Urinary bladder (tissue), 4 donors: ENCODE results near the gene DTNBP1. TPM values are rescaled to one million over a fixed set of nuclear protein-coding genes. Genes with fewer than 3 reads are reported as not detected.

Experiments used
- DNase-seq: peaks from one replicate; pipeline ENCODE4 v3.0.0-alpha.2; 2015; ENCODE audit errors: extremely low spot score
- H3K27ac ChIP-seq: one replicate; pipeline ENCODE4 v1.5.1; 2013; ENCODE audit warnings: low read depth, mild to moderate bottlenecking, moderate library complexity
- H3K36me3 ChIP-seq: one replicate; pipeline ENCODE4 v1.6.1; 2013; ENCODE audit warnings: mild to moderate bottlenecking, moderate library complexity; ENCODE audit not compliant: insufficient read depth
- H3K4me1 ChIP-seq: one replicate; pipeline ENCODE4 v1.6.1; 2013; ENCODE audit warnings: mild to moderate bottlenecking, moderate library complexity; ENCODE audit not compliant: insufficient read depth
- H3K4me3 ChIP-seq: one replicate; pipeline ENCODE4 v1.5.1; 2013; ENCODE audit warnings: low read depth, low read length
- WGBS: extraction: QIAGEN DNeasy Blood & Tissue Kit; methylation state at CpG from one replicate; pipeline ENCODE4 v1.1.7; 2013; 5-methylcytosine and 5-hydroxymethylcytosine counted together
- polyA plus RNA-seq: library from polyadenylated mRNA; stranded (reverse); fragments of 200-250 nt; gene quantifications from one replicate; pipeline ENCODE4 v1.2.3, GENCODE V29; 2013
- total RNA-seq: library from RNA; depleted of rRNA; stranded (reverse); fragments of >200 nt; gene quantifications from one replicate; pipeline ENCODE4 v1.2.3, GENCODE V29; 2014
- donor health status: healthy with polysubstance abuse.
- donor health status: healthy.

The DTNBP1 gene
- total and polyA plus RNA-seq, 2 donors, result 5.0 to 23.3 TPM

DNA sequence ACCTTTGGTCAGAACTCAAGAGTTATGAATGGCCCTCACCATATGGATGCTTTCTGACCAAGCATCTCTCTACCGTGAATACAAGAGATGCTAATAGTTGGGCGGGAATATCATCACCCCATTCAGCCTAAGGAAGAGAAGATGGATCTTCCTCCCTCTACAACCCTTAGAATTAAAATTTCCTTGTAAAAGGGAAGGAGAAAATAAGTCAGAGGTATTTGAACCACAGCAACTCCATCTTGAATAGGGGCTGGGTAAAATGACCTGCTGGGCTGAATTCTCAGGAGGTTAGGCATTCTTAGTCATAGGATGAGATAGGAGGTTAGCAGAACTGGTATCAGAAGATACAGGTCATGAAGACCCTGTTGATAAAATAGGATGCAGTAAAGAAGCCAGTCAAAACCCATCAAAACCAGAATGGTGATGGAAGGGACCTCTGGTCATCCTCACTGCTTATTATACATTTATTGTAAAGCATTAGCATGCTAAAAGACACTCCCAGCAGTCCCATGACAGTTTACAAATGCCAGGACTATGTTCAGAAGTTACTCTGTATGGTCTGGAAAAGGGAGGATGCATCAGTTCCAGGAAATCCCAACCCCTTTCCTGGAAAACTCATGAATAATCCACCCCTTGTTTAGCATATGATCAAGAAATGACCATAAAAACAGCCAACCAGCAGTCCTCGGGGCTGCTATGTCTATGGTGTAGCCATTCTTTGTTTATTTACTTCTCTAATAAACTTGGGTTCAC is 101.2 kb downstream of the DTNBP1 start:
- Histone ChIP-seq H3K36me3 (no peaks in the 10 kb centered on the region), H3K27ac (no peak overlapping the region), H3K4me1 (no peaks in the 10 kb centered on the region), H3K4me3 (no peak overlapping the region)
- no peak for DNase-seq
- 87% methylated on average over 3 of the region's 3 CpGs for WGBS

DNA sequence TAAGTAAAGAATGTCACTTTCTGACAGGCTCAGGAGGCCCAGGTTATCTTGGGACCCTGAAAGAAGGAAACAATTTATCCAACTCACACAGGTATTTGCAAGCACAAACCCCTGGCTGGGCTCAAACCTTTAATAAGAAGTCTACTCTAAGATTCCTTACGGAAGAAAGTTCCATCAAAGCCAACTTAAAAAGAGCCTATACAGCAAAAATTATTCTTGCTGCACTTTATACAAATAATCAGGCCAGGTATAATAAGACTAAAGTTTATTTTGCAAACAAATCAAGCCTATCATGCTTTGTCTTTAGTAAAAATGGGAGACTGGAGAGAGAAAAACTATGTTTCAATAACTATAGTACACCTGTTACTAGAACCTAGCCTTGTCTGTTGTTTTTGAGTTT is 102.1 kb downstream of the DTNBP1 start:
- Histone ChIP-seq H3K27ac (no peak overlapping the region), H3K4me3 (no peak overlapping the region), H3K4me1 (no peaks in the 10 kb centered on the region), H3K36me3 (no peaks in the 10 kb centered on the region)
- no peak for DNase-seq
- 100% methylated on average over 1 of the region's 1 CpG for whole genome bisulfite sequencing

GRCh38 chr6:15557174-15557573 is 105.7 kb downstream of the DTNBP1 start:
- no peak overlapping the region for H3K27ac ChIP-seq
- no peaks in the 10 kb centered on the region for H3K4me1 ChIP-seq
- DNase-seq, result no peak
- no peak overlapping the region for H3K4me3 ChIP-seq
- H3K36me3 ChIP-seq, result no peaks in the 10 kb centered on the region

DNA sequence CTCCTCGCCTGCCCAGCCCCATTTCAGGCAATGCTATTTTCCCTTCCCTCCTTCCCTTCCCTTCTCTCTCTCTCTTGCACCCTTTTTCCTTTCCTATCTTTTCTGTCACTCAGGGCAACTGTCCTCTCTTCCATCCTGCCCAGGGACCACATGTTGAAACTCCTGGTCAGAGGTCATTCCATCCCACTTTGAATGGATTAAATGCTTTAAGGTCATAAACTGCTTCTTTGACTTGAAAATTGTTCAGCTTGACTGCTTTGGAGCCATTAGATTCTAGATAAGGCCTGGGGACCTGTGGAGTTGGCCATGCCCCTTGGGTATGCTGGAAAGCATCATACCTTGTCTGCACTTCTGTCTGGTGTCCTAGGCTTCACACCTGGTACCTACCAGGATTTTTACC is 106.1 kb downstream of the DTNBP1 start:
- Histone ChIP-seq H3K36me3 (no peaks in the 10 kb centered on the region), H3K27ac (no peak overlapping the region), H3K4me1 (no peaks in the 10 kb centered on the region), H3K4me3 (no peak overlapping the region)
- DNase-seq, result no peak
- 100% methylated on average over 1 of the region's 1 CpG for WGBS

- Histone ChIP-seq H3K4me3 (no peak overlapping the region), H3K36me3 (no peaks in the 10 kb centered on the region), H3K27ac (no peak overlapping the region), H3K4me1 (no peaks in the 10 kb centered on the region)
- no peak for DNase-seq
- 91% methylated on average over 5 of the region's 5 CpGs for WGBS
Observed at GRCh38 chr6:15555101-15556038, 107.5 kb downstream of the DTNBP1 start.

DNA sequence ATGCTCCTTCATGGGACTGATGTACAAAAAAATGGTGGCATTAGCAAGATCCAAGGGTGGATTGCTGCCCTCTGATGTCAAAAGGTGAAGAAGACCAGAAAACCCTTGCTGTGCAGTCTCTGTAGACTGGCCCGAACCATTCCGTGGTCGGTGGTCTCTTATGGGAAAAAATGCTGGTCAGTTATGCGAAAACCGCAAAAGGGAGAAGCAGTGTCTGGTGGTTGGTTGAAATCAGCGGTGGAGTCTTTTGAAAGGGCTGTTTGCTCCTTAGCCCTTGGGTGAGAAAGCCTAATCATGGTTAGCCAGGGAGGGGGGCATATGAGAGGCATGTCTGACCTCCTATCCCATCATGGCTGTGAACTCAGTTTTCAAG is 108.1 kb downstream of the DTNBP1 start:
- Histone ChIP-seq H3K27ac (no peak overlapping the region), H3K4me1 (no peaks in the 10 kb centered on the region), H3K36me3 (no peaks in the 10 kb centered on the region), H3K4me3 (no peak overlapping the region)
- WGBS, result 98% methylated on average over 6 of the region's 6 CpGs
- DNase-seq, result no peak

DNA sequence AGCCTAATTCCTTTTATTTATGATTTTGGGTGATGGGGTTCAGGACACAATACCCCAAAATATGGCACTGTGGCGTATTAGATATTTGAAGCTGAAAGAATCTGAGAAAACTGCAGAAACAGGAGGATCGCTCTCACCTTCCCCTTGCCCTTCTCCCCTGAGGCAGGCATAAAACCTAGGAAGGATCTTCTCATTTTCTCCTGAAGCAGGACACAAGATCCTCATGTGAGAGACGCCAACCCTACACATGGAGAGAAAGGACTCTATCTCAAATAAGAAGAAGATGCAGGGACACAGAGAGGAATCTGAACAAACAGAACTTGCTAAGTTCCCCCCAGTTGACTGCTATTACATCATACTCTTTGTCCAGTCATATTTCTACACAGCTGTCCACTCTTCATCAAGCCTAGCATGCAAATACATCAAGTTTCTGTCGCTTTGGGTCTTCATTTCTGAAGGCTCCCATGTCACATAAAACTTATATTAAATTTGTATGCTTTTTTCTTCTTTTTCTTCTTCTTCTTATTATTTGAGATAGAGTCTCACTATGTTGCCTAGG is 109.0 kb downstream of the DTNBP1 start:
- Histone ChIP-seq H3K36me3 (no peaks in the 10 kb centered on the region), H3K4me1 (no peaks in the 10 kb centered on the region), H3K4me3 (no peak overlapping the region), H3K27ac (no peak overlapping the region)
- no peak for DNase-seq
- WGBS, result 98% methylated on average over 4 of the region's 4 CpGs

DNA sequence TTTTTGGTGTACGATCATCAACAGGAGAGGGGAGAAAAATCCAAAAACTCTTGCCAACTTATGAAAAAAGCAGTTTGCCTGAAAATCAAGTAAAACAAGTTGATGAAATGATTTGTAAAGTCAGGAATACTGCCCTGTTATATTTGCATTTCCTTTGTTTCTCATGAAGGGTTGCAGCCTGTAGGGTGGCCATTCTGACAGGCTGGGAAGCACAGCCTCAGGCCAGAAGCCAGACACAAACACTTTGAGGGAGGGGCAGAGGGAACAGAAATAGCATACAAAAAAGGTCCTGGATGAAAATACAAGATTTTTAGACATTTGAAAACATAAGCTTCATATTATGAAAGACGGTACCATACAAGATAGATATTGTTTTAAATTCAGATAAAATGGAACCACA is 109.8 kb downstream of the DTNBP1 start:
- DNase-seq, result no peak
- Histone ChIP-seq H3K4me3 (no peak overlapping the region), H3K27ac (no peak overlapping the region), H3K36me3 (no peaks in the 10 kb centered on the region), H3K4me1 (no peaks in the 10 kb centered on the region)
- 93% methylated on average over 2 of the region's 2 CpGs for WGBS

DNA sequence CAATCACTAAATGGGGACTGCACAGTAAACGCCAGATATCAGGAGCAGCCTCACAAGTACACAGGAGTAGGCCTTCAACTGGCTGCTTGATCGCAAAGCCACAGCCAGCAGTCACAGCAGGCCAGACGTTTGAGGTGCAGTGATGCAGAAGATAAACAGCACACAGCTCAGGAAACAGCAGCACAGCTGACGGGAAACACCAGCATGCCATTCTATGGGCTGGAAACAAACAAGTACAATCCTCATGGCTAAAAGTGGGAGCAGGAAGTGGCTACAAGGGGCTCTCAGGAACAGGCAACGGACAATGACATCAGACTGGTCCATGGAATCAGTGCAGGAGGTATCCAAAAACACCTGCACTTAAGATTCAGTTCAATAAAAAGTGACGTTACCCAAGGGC is 111.0 kb downstream of the DTNBP1 start:
- Histone ChIP-seq H3K36me3 (no peaks in the 10 kb centered on the region), H3K27ac (no peak overlapping the region), H3K4me1 (no peaks in the 10 kb centered on the region), H3K4me3 (no peak overlapping the region)
- no peak for DNase-seq
- WGBS, result 59% methylated on average over 6 of the region's 6 CpGs

DNA sequence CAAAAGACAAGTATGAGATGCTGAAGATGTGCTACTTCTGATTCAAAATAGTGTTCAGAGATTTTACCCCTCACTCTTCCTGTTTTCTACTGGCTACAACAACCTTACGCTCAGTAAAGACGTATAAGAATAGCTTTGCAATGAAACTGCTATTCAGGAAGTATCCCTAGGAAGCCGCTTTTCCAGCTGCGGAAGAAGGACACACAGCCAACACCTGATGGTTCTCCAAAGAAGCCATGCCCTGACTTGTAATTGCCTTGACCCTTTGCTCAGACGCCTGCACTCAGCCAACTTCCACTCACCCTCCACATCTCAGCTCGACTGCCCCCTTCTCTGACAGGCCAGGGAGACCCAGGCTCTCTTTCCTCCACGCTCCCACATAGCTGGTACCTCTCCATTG is 111.6 kb downstream of the DTNBP1 start:
- Histone ChIP-seq H3K4me1 (no peaks in the 10 kb centered on the region), H3K4me3 (no peak overlapping the region), H3K36me3 (no peaks in the 10 kb centered on the region), H3K27ac (no peak overlapping the region)
- 87% methylated on average over 7 of the region's 7 CpGs for WGBS
- DNase-seq, result no peak

DNA sequence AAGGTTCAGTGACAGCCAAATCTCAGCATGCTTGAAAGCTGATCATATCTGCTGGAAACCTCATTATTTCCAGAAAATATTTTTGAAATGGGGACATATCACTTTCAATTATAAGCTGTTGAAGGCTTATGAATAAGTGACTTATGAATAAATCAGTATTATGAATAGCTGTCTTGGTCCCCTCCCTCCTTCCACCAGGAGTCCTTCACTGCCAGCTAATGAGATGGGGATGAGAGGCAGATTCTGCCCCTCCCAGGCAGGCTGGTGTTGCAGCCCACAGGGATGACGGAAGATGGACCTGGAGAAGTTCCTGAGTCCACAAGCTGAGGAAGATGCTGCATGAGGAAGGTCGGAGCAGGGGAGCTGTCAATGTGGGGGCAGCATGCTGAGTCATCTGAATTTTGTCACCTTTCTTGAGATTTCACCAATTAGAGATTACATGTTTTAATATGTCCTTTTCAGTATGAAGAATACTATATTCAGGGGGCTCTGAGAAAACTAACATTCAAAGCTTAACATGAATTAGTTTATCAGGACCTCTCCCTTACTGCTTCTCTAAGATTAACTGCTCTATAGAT is 112.2 kb downstream of the DTNBP1 start:
- DNase-seq, result no peak
- 93% methylated on average over 2 of the region's 2 CpGs for WGBS
- H3K36me3 ChIP-seq, result no peaks in the 10 kb centered on the region
- H3K27ac ChIP-seq, result no peak overlapping the region
- H3K4me3 ChIP-seq, result no peak overlapping the region
- no peaks in the 10 kb centered on the region for H3K4me1 ChIP-seq

DNA sequence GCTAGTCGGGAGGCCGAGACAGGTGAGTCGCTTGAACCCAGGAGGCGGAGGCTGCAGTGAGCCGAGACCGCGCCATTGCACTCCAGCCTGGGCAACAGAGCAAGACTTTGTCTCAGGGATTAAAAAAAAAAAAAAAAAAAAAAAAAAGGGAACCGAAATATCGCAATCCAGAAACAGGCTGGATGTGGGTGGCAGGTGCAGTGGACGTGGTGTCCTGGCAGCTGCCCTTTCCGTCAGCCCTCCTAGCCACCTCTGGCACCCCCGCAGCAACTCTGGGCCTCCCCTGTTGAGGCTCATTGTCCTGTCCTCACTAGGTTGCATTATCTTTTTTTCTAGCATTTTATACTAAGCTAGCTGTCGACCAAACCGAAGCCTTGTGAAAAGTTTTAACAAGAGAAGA is 113.5 kb downstream of the DTNBP1 start:
- WGBS, result 87% methylated on average over 14 of the region's 14 CpGs
- no peaks in the 10 kb centered on the region for H3K36me3 ChIP-seq
- no peak overlapping the region for H3K27ac ChIP-seq
- DNase-seq, result no peak
- no peaks in the 10 kb centered on the region for H3K4me1 ChIP-seq
- H3K4me3 ChIP-seq, result no peak overlapping the region

GRCh38 chr6:15547400-15547799 is 115.4 kb downstream of the DTNBP1 start:
- Histone ChIP-seq H3K4me1 (no peaks in the 10 kb centered on the region), H3K4me3 (no peak overlapping the region), H3K27ac (no peak overlapping the region), H3K36me3 (no peaks in the 10 kb centered on the region)
- DNase-seq, result no peak
- 60% methylated on average over 5 of the region's 5 CpGs for WGBS

GRCh38 chr6:15546591-15546990 is 116.2 kb downstream of the DTNBP1 start:
- no peaks in the 10 kb centered on the region for H3K36me3 ChIP-seq
- no peak overlapping the region for H3K27ac ChIP-seq
- no peak for DNase-seq
- no peaks in the 10 kb centered on the region for H3K4me1 ChIP-seq
- no peak overlapping the region for H3K4me3 ChIP-seq
- 89% methylated on average over 5 of the region's 5 CpGs for WGBS
